Measurements from ENCODE around the gene LGALS7. TPM values are rescaled to one million over a fixed set of nuclear protein-coding genes. Genes with fewer than 3 reads are reported as not detected.
A peak's percentile ranks its signal among the peaks of the same experiment; 100 is the strongest.

LGALS7 gene
- total and polyA plus RNA-seq, 2 experiments from 2014 or later = 1.2 TPM; not detected in 1

DNA sequence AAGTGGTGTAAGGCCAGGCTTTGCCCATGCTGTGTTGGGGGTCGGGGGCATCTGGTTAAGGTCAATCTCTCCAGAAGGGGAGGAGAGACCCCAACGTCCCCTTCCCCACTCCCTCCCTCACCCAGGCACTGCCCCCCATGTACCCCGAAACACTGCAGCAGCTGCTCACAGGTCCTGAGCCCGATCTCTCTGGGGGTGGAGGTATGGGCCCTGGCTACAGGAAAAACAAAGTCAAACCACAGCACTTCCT, 39.2 kb downstream of the LGALS7 start:
- H3K4me1 ChIP-seq (ENCODE audit: insufficient read depth) = peaks cover 5% of the 10 kb centered on the region
- no peak overlapping the region for H2AFZ ChIP-seq
- H3K27me3 ChIP-seq = no peaks in the 10 kb centered on the region
- 96% methylated on average over 4 of the region's 4 CpGs for WGBS (ENCODE audit: low lambda C conversion rate, missing lambda C conversion rate)
- H3K79me2 ChIP-seq = no peaks in the 10 kb centered on the region
- H3K4me3 ChIP-seq = no peak overlapping the region
- H4K20me1 ChIP-seq (ENCODE audit: insufficient read depth, poor library complexity, severe bottlenecking) = no peaks in the 10 kb centered on the region
- H3K9me2 ChIP-seq (replicated peaks; ENCODE audit: insufficient read depth) = no peaks in the 10 kb centered on the region
- no peaks in the 10 kb centered on the region for H3K36me3 ChIP-seq (replicated peaks; ENCODE audit: insufficient read depth, low read depth)
- TF ChIP-seq EZH2 (IDR thresholded peaks at IDR 0.05; ENCODE audit: borderline replicate concordance) (no peak), EZH2phosphoT487 (IDR thresholded peaks at IDR 0.05; ENCODE audit: low read depth, severe bottlenecking, unreplicated experiment) (no peak)
- no peaks in the 10 kb centered on the region for H3K9me3 ChIP-seq (ENCODE audit: low read depth)
- H3K4me2 ChIP-seq = peak overlapping the region; percentile 77
- H3K27ac ChIP-seq = peak overlapping the region; percentile 91
- no peak for DNase-seq (ENCODE audit: low spot score)

DNA sequence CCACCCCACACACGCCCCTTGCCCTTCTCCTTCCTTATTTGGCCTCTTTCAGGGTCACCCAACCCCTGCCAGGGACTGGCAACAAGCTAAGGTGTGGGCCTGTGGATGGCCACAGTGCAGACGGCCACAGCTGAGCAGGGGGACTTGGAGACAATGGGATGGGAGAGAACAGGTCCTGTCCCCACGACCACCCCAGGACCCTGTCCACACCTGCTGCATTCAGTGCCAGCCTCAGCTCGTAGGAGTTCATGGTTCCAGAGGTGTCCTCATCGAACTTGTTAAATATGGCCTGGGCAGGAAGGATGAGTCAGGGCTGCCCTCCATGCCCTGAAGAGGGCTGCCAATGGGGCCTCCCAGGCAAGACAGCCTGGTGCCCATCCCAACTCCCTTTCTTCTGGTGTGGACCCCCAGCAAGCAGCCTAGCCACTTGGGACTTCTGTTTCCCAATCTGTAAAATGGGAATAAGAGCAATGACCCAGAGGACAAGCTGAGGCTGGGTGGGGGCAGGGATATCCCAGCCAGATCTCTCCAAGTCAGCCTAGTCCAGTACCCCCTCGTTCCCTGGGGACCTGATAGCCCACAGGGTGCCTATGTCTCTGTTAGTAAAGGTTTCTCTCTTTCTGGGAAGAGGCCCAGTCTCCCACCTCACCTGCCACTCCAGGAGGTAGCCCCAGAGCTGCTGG, 39.7 kb downstream of the LGALS7 start:
- H3K36me3 ChIP-seq (replicated peaks; ENCODE audit: insufficient read depth, low read depth) = no peaks in the 10 kb centered on the region

GRCh38 chr19:38733241-38733492, 40.1 kb downstream of the LGALS7 start:
- Histone ChIP-seq H3K4me1 (ENCODE audit: insufficient read depth) (peaks cover 5% of the 10 kb centered on the region), H3K4me2 (no peak overlapping the region), H4K20me1 (ENCODE audit: insufficient read depth, poor library complexity, severe bottlenecking) (no peaks in the 10 kb centered on the region), H3K9me2 (replicated peaks; ENCODE audit: insufficient read depth) (no peaks in the 10 kb centered on the region), H3K4me3 (no peak overlapping the region), H3K36me3 (replicated peaks; ENCODE audit: insufficient read depth, low read depth) (no peaks in the 10 kb centered on the region), H3K9me3 (ENCODE audit: low read depth) (no peaks in the 10 kb centered on the region), H2AFZ (no peak overlapping the region), H3K27ac (peak overlapping the region; percentile 91), H3K27me3 (no peaks in the 10 kb centered on the region), H3K79me2 (no peaks in the 10 kb centered on the region)
- WGBS (ENCODE audit: low lambda C conversion rate, missing lambda C conversion rate) = 100% methylated on average over 1 of the region's 1 CpG
- TF ChIP-seq, protein P1, sequence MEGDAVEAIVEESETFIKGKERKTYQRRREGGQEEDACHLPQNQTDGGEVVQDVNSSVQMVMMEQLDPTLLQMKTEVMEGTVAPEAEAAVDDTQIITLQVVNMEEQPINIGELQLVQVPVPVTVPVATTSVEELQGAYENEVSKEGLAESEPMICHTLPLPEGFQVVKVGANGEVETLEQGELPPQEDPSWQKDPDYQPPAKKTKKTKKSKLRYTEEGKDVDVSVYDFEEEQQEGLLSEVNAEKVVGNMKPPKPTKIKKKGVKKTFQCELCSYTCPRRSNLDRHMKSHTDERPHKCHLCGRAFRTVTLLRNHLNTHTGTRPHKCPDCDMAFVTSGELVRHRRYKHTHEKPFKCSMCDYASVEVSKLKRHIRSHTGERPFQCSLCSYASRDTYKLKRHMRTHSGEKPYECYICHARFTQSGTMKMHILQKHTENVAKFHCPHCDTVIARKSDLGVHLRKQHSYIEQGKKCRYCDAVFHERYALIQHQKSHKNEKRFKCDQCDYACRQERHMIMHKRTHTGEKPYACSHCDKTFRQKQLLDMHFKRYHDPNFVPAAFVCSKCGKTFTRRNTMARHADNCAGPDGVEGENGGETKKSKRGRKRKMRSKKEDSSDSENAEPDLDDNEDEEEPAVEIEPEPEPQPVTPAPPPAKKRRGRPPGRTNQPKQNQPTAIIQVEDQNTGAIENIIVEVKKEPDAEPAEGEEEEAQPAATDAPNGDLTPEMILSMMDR (IDR thresholded peaks at IDR 0.05; ENCODE audit: poor library complexity) = no peak
- no peak for TF ChIP-seq EZH2phosphoT487 (IDR thresholded peaks at IDR 0.05; ENCODE audit: low read depth, severe bottlenecking, unreplicated experiment)
- no peak for TF ChIP-seq EZH2 (IDR thresholded peaks at IDR 0.05; ENCODE audit: borderline replicate concordance)
- DNase-seq (ENCODE audit: low spot score) = no peak

More for the DNA sequence above, 39.7 kb downstream of the LGALS7 start:
- 83% methylated on average over 6 of the region's 6 CpGs for WGBS (ENCODE audit: low lambda C conversion rate, missing lambda C conversion rate)
- Histone ChIP-seq H4K20me1 (ENCODE audit: insufficient read depth, poor library complexity, severe bottlenecking) (no peaks in the 10 kb centered on the region), H3K4me2 (peak overlapping the region; percentile 77), H3K9me2 (replicated peaks; ENCODE audit: insufficient read depth) (no peaks in the 10 kb centered on the region), H2AFZ (no peak overlapping the region), H3K27me3 (no peaks in the 10 kb centered on the region), H3K4me3 (no peak overlapping the region), H3K9me3 (ENCODE audit: low read depth) (no peaks in the 10 kb centered on the region), H3K27ac (peak overlapping the region; percentile 91), H3K79me2 (no peaks in the 10 kb centered on the region), H3K4me1 (ENCODE audit: insufficient read depth) (peaks cover 5% of the 10 kb centered on the region)
- TF ChIP-seq EZH2phosphoT487 (IDR thresholded peaks at IDR 0.05; ENCODE audit: low read depth, severe bottlenecking, unreplicated experiment) (no peak), EZH2 (IDR thresholded peaks at IDR 0.05; ENCODE audit: borderline replicate concordance) (no peak)
- TF ChIP-seq, protein P1 (IDR thresholded peaks at IDR 0.05; ENCODE audit: poor library complexity) = no peak
- DNase-seq (ENCODE audit: low spot score) = peak; percentile 9

GRCh38 chr19:38731654-38732301, 41.5 kb downstream of the LGALS7 start:
- Histone ChIP-seq H2AFZ (no peak overlapping the region), H3K27me3 (no peaks in the 10 kb centered on the region), H3K4me2 (no peak overlapping the region), H3K4me1 (ENCODE audit: insufficient read depth) (peaks cover 5% of the 10 kb centered on the region), H3K4me3 (no peak overlapping the region), H3K36me3 (replicated peaks; ENCODE audit: insufficient read depth, low read depth) (no peaks in the 10 kb centered on the region), H3K9me3 (ENCODE audit: low read depth) (no peaks in the 10 kb centered on the region), H3K9me2 (replicated peaks; ENCODE audit: insufficient read depth) (no peaks in the 10 kb centered on the region), H4K20me1 (ENCODE audit: insufficient read depth, poor library complexity, severe bottlenecking) (no peaks in the 10 kb centered on the region), H3K79me2 (no peaks in the 10 kb centered on the region), H3K27ac (peak overlapping the region; percentile 91)
- no peak for TF ChIP-seq EZH2 (IDR thresholded peaks at IDR 0.05; ENCODE audit: borderline replicate concordance)
- TF ChIP-seq, protein P1 (IDR thresholded peaks at IDR 0.05; ENCODE audit: poor library complexity) = no peak
- TF ChIP-seq EZH2phosphoT487 (IDR thresholded peaks at IDR 0.05; ENCODE audit: low read depth, severe bottlenecking, unreplicated experiment) = no peak
- WGBS (ENCODE audit: low lambda C conversion rate, missing lambda C conversion rate) = 85% methylated on average over 10 of the region's 10 CpGs
- no peak for DNase-seq (ENCODE audit: low spot score)
